ENCODE data around the gene GALNT9.

DNA sequence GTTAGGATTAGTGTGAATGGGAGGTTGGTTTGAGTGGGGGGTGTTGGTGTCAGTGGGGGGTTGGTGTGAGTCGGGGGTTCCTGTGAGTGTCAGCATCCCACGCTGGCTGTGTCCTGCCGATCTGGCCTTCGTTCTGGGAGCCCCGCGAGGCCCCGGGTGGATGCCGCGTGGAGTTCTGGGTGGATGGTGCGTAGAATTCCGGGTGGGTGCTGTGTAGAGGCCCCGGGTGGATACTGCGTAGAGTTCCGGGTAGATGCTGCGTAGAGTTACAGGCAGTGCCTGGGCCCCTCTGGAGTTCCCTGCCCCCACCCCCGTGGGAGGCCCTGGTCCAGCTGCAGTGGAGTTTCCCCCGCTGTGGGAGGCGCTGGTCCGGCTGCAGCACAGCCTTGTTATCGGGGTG is 176.4 kb downstream of the GALNT9 start:
- TF ChIP-seq ELF4 (IDR thresholded peaks at IDR 0.05) (no peak), BHLHE40 (IDR thresholded peaks at IDR 0.05; ENCODE audit: borderline replicate concordance) (no peak), CTBP1 (IDR thresholded peaks at IDR 0.05; ENCODE audit: borderline replicate concordance) (no peak), TARDBP (IDR thresholded peaks at IDR 0.05) (no peak), PKNOX1 (IDR thresholded peaks at IDR 0.05) (no peak), FOXM1 (IDR thresholded peaks at IDR 0.05; ENCODE audit: borderline replicate concordance) (no peak), SP1 (IDR thresholded peaks at IDR 0.05) (no peak), FOXA1 (IDR thresholded peaks at IDR 0.05) (no peak), SUZ12 (IDR thresholded peaks at IDR 0.05) (no peak)

Measured in HEK293T (cell line).